Panc1 (cell line): ENCODE data around the gene KAT2A. TPM values are rescaled to one million over a fixed set of nuclear protein-coding genes. Genes with fewer than 3 reads are reported as not detected.

ENCODE experiments used
- ATAC-seq: fragments of 200-7000 bp; cut with Tn5 transposase; 2 replicates; pipeline ENCODE4 v1.9.1; 2020; ENCODE audit warnings: mild to moderate bottlenecking, moderate library complexity
- BruUV-seq: library from RNA; stranded (reverse); fragments of 400-500 nt; replicated peaks from 2 replicates; lab custom pipeline; 2021; lab: Mats Ljungman, UMichigan
- CTCF ChIA-PET: fragments of 300-600 bp; sonication (Branson Sonifier 250); formaldehyde crosslinking; loops from one replicate; lab custom pipeline; 2022; ENCODE audit warnings: antibody characterized with exemption; lab: Charles Lee
- POLR2A ChIA-PET: fragments of 300-600 bp; sonication (Branson Sonifier 250); formaldehyde crosslinking; loops from one replicate; lab custom pipeline; 2022; ENCODE audit warnings: antibody characterized with exemption; lab: Charles Lee
- DNase-seq: peaks from one replicate; pipeline ENCODE4 v3.0.0-alpha.2; 2010; ENCODE audit warnings: low read depth, low spot score
- H3K27ac ChIP-seq: 2 replicates; pipeline ENCODE4 v1.5.1; 2011; ENCODE audit warnings: mild to moderate bottlenecking, low read length, inconsistent platforms
- H3K27me3 ChIP-seq: fragments of 200-500 bp; sonication (Bioruptor generic); 2 replicates; pipeline ENCODE4 v1.6.0; 2014; ENCODE audit warnings: low read length, inconsistent platforms; ENCODE audit not compliant: control insufficient read depth, insufficient read depth
- H3K36me3 ChIP-seq: fragments of 200-500 bp; sonication (Bioruptor generic); 2 replicates; pipeline ENCODE4 v1.5.1; 2014; ENCODE audit warnings: inconsistent platforms, mild to moderate bottlenecking, low read length, moderate library complexity; ENCODE audit not compliant: control insufficient read depth, insufficient read depth
- H3K4me1 ChIP-seq: 2 replicates; pipeline ENCODE4 v1.5.1; 2011; ENCODE audit warnings: inconsistent platforms, mild to moderate bottlenecking, low read length, moderate library complexity; ENCODE audit not compliant: control insufficient read depth, insufficient read depth
- H3K4me3 ChIP-seq, 2 experiments: 2 replicates each; pipeline ENCODE4 v1.5.1; 2011 to 2012; ENCODE audit warnings: low read depth in 2 of 2, low read length in 2 of 2, mild to moderate bottlenecking in 2 of 2, inconsistent platforms in 1 of 2, moderate library complexity in 1 of 2
- H3K9me3 ChIP-seq: fragments of 200-500 bp; sonication (Bioruptor generic); 2 replicates; pipeline ENCODE4 v1.5.1; 2014; ENCODE audit warnings: low read depth, mild to moderate bottlenecking, inconsistent platforms, low read length, moderate library complexity; ENCODE audit not compliant: control insufficient read depth, insufficient read depth
- POLR2AphosphoS5 ChIP-seq: IDR thresholded peaks from 2 replicates; pipeline ENCODE4 v1.6.1; 2012; ENCODE audit warnings: mild to moderate bottlenecking, low read depth, low read length, moderate library complexity
- REST ChIP-seq, 2 experiments: IDR thresholded peaks; 2 replicates each; pipeline ENCODE4 v1.6.1; 2011 to 2012; ENCODE audit warnings: low read depth in 2 of 2, control low read depth in 1 of 2, low read length in 1 of 2, mild to moderate bottlenecking in 1 of 2, moderate library complexity in 1 of 2; ENCODE audit not compliant: insufficient read depth in 1 of 2
- SIN3A ChIP-seq: IDR thresholded peaks from 2 replicates; pipeline ENCODE4 v1.6.1; 2012; ENCODE audit warnings: low read depth, mild to moderate bottlenecking, low read length, moderate library complexity, borderline replicate concordance; ENCODE audit not compliant: insufficient read depth
- TCF7L2 ChIP-seq: IDR thresholded peaks from 2 replicates; pipeline ENCODE4 v1.6.1; 2011; ENCODE audit warnings: mild to moderate bottlenecking, low read depth, low read length, inconsistent platforms
- in situ Hi-C: cut with HindIII; loops from 2 replicates; pipeline ENCODE4 v1.10.0; 2016; ENCODE audit warnings: low sequenced_read_pairs, low pct_unique_long_range_greater_than_20kb
- intact Hi-C: fragments of 100-400 bp; cut with micrococcal nuclease; formaldehyde crosslinking; loops from one replicate; pipeline ENCODE4 v1.10.0; 2022; ENCODE audit not compliant: unreplicated experiment
- total RNA-seq: library from RNA; stranded (reverse); gene quantifications from one replicate; pipeline ENCODE4 v1.2.1, GENCODE V29; 2021; ENCODE audit not compliant: unreplicated experiment
- TF ChIP-seq, protein P1 (sequence below): fragments of 450-650 bp; IDR thresholded peaks from 2 replicates; pipeline ENCODE4 v1.5.1; 2017; ENCODE audit warnings: mild to moderate bottlenecking

The KAT2A gene
- total RNA-seq, 1 experiment from 2014 or later = 67.0 TPM

DNA sequence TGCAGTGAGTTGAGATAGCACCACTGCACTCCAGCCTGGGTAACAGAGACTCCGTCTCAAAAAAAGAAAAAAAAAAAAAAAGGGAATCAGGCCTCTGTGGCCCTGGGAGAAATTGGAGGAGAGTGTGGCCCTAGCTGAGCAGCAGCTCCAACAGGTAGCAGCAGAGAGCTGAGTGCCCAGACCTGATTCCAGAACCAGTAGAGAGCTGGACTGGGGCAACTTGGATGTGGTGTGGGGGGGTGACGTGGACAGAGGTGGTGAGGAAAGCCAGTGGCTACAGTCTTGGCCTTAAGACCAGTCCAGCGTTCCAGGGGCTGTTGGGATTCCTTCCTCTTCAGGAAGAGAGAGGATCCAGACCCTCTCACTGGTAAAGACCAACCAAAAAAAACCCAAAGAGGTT is 3.1 kb upstream of the KAT2A start:
- TF ChIP-seq TCF7L2 (no peak), SIN3A (no peak), REST (IDR thresholded peaks at IDR 0.05; ENCODE audit: insufficient read depth in 1 of 2, low read depth in 2 of 2, low read length in 1 of 2) (no peak), POLR2AphosphoS5 (no peak)
- TF ChIP-seq, protein P1, sequence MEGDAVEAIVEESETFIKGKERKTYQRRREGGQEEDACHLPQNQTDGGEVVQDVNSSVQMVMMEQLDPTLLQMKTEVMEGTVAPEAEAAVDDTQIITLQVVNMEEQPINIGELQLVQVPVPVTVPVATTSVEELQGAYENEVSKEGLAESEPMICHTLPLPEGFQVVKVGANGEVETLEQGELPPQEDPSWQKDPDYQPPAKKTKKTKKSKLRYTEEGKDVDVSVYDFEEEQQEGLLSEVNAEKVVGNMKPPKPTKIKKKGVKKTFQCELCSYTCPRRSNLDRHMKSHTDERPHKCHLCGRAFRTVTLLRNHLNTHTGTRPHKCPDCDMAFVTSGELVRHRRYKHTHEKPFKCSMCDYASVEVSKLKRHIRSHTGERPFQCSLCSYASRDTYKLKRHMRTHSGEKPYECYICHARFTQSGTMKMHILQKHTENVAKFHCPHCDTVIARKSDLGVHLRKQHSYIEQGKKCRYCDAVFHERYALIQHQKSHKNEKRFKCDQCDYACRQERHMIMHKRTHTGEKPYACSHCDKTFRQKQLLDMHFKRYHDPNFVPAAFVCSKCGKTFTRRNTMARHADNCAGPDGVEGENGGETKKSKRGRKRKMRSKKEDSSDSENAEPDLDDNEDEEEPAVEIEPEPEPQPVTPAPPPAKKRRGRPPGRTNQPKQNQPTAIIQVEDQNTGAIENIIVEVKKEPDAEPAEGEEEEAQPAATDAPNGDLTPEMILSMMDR = no peak; the same call in 1 of the 2 replicates
- Histone ChIP-seq H3K9me3 (no peaks in the 10 kb centered on the region), H3K36me3 (no peaks in the 10 kb centered on the region), H3K27me3 (no peaks in the 10 kb centered on the region), H3K27ac (no peak overlapping the region), H3K4me3 (no peak overlapping the region), H3K4me1 (peaks cover 7% of the 10 kb centered on the region; the same call in 1 of the 2 replicates)
- intact Hi-C loops = no loop called here
- in situ Hi-C loops = no loop called here
- ATAC-seq (no peak), DNase-seq (no peak)
- POLR2A ChIA-PET = no interaction called here
- CTCF ChIA-PET = interaction anchor here (0.6 to 0.7 kb wide), 2 partner anchors 126 to 140 kb away, joined by 3 to 5 read pairs; no protein-coding TSS in a partner anchor
- BruUV-seq = no TSS peak

- Histone ChIP-seq H3K9me3 (no peaks in the 10 kb centered on the region), H3K27me3 (no peaks in the 10 kb centered on the region), H3K4me1 (peaks cover 7% of the 10 kb centered on the region; the same call in 1 of the 2 replicates), H3K27ac (no peak within 1 kb of the TSS), H3K4me3 (no peak within 1 kb of the TSS), H3K36me3 (no peaks in the 10 kb centered on the region)
- ATAC-seq = no peak
- intact Hi-C loops (no loop called here), in situ Hi-C loops (no loop called here)
- ChIA-PET POLR2A (no interaction called here), CTCF (no interaction called here)
- no peak for DNase-seq
- TF ChIP-seq, protein P1 = no peak
- no peak for TF ChIP-seq TCF7L2
- TF ChIP-seq POLR2AphosphoS5 = no peak
- no TSS peak for BruUV-seq
These were observed 1.5 kb upstream of the KAT2A start, which contains the start of gene HSPB9 for GRCh38 chr17:42122371-42123303. Gene HSPB9, plus strand, starts transcription at chr17:42122804. Its CDS starts 47 bp downstream, at chr17:42122851.
